GM13976 (cell line): ENCODE data around the gene PFDN2.

Experiments used
- DNase-seq: peaks from one replicate; pipeline ENCODE4 v3.0.0; 2012; ENCODE audit warnings: low spot score
- in situ Hi-C: fragments of 300-500 bp; cut with MboI; formaldehyde crosslinking; loops from one replicate; pipeline ENCODE4 v1.12.0; 2022; ENCODE audit warnings: low sequenced_read_pairs, mixed read lengths, inconsistent platforms; ENCODE audit not compliant: unreplicated experiment
- TF ChIP-seq, protein P1 (sequence below): IDR thresholded peaks from 2 replicates; pipeline ENCODE4 v1.5.1; 2012; ENCODE audit warnings: borderline replicate concordance, mild to moderate bottlenecking; ENCODE audit not compliant: insufficient read depth; ENCODE audit errors: extremely low read depth, missing control alignments, control extremely low read depth

PFDN2 gene

DNA sequence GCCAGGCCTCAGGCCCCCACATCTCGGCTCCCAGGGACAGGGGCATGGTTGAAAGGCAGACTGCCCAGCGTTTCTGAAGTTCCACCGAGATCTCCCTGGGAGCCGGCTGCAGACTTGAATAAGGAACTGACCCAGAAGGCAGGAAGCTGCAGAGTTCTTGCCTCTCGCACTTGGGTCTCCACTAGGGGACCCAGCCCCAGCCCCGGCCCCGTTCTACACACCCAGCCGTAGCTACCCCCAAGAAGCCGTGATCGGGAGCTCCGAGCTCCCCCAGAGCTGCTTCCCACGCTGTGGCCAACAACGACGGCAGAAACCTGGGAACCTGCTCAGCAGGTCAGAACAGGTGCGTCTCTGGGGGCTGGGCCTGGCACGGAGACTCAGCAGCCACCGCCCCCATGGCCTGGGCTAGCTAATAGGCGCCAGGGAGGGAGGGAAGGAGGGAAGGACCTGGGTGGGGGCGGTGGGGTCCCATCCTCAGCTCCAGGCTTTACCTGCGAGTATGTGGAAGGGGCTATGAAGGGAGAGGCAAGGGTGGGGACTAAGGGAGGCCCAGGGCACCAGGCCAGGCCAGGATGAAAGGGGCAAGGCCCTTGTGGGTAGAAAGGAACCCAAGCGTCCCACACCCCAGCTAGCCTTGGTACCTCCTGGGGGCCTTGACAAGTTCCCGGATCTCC is 28.4 kb downstream of the PFDN2 start, which contains the start of gene NECTIN4:
Gene NECTIN4 (minus strand): TSS at position 308 of the 674 bp plus-strand sequence. CDS start 262 bp downstream, at position 46.
- in situ Hi-C loops, result no loop called here
- TF ChIP-seq, protein P1, sequence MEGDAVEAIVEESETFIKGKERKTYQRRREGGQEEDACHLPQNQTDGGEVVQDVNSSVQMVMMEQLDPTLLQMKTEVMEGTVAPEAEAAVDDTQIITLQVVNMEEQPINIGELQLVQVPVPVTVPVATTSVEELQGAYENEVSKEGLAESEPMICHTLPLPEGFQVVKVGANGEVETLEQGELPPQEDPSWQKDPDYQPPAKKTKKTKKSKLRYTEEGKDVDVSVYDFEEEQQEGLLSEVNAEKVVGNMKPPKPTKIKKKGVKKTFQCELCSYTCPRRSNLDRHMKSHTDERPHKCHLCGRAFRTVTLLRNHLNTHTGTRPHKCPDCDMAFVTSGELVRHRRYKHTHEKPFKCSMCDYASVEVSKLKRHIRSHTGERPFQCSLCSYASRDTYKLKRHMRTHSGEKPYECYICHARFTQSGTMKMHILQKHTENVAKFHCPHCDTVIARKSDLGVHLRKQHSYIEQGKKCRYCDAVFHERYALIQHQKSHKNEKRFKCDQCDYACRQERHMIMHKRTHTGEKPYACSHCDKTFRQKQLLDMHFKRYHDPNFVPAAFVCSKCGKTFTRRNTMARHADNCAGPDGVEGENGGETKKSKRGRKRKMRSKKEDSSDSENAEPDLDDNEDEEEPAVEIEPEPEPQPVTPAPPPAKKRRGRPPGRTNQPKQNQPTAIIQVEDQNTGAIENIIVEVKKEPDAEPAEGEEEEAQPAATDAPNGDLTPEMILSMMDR, result no peak
- no peak for DNase-seq

DNA sequence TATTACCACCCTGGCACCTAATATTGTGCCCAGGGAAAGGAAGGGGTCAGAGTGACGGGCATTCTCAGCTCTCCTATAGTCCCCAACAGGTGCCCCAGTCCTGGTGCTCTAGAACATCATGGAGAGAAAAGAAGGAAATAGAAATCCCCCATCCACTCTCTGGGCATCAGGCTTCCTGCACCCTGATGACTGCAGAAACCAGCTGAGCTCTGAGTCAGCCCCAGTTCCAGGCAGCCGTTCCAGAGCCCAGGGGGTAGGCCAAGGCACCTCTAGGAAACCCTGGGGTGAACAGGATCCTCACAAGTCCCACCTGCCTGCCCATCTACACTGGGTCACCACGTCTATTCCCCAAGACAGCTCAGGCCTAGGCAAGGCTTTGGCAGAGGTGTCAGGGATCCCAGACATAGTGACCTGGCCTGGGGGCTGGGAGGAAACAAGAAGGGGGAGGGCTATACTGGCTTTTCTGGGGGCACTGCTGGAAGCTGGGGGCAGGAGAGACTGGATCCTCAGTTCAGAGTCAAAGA is 29.2 kb downstream of the PFDN2 start:
- TF ChIP-seq, protein P1, result no peak
- no peak for DNase-seq
- in situ Hi-C loops, result no loop called here

GRCh38 chr1:161086457-161086856 is 31.4 kb downstream of the PFDN2 start:
- TF ChIP-seq, protein P1, result no peak
- in situ Hi-C loops, result no loop called here
- DNase-seq, result no peak

- TF ChIP-seq, protein P1, result no peak
- no peak for DNase-seq
- in situ Hi-C loops, result no loop called here
Measured at GRCh38 chr1:161085165-161085564, 32.7 kb downstream of the PFDN2 start.

DNA sequence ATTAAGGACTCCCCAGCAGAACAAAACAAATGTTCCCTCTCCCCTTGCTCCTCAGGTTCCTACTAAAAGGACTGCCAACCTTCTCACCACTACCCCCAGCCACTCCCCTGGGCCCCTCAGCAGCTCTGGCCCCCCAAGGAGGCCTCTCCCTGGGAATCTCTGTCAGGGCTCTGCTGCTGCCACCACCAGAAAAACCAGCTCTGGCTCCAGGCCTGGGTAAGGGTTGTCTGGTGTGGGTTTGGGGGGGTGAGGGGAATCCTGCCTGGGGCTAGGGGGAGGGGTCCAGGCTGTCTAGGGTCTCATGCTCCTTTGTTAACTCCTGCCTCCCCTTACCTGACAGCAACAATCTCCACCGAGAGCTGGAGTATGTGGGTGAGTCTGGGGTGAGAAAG is 33.2 kb downstream of the PFDN2 start:
- TF ChIP-seq, protein P1, result no peak
- in situ Hi-C loops, result no loop called here
- no peak for DNase-seq

GRCh38 chr1:161083748-161084596 is 33.9 kb downstream of the PFDN2 start:
- DNase-seq, result no peak
- in situ Hi-C loops, result no loop called here
- TF ChIP-seq, protein P1, result no peak
